Fibroblast of skin of back (primary cell): Measurements from ENCODE around the gene AUP1.

ENCODE experiments used
- DNase-seq: peaks from one replicate; pipeline ENCODE4 v3.0.0-alpha.2; 2013

Gene AUP1

GRCh38 chr2:74535440-74535965 is 6.0 kb upstream of the AUP1 start:
- DNase-seq = no peak

GRCh38 chr2:74534411-74534810 is 4.9 kb upstream of the AUP1 start:
- no peak for DNase-seq

- no peak for DNase-seq
Observed at GRCh38 chr2:74533464-74533863, 4.0 kb upstream of the AUP1 start.

DNA sequence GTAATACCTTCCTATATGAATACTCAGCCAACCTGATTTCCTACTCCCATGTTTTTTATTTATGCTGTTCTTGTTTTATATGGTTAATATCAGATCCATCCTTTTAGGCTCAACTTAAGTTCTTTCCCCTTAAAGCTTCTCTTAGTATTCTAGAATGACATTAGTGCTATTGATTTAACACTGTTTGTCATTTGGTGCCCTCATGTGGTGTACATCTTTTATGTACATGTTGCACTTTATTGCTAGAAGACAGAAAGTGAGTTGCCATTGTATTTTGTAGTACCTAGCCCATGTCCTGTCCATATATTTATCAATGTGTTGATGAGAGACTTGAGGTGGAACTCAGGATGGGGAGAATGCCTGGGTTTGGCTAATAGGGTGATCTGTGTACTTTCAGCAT is 2.7 kb upstream of the AUP1 start:
- peak; percentile 48 for DNase-seq

GRCh38 chr2:74531666-74532065 is 2.2 kb upstream of the AUP1 start:
- no peak for DNase-seq

- no peak for DNase-seq
Observed at GRCh38 chr2:74530239-74531187, 1.0 kb upstream of the AUP1 start.

- DNase-seq = no peak
Observed at GRCh38 chr2:74528600-74529356, 728 bp downstream of the AUP1 start.

- no peak for DNase-seq
Observed at GRCh38 chr2:74527741-74528140, 1.8 kb downstream of the AUP1 start.

GRCh38 chr2:74526649-74527230 is 2.8 kb downstream of the AUP1 start:
- no peak for DNase-seq

- DNase-seq = peak; percentile 39
Observed at GRCh38 chr2:74525717-74526648, 3.5 kb downstream of the AUP1 start, which contains the start of gene DQX1. DQX1 (minus strand) TSS chr2:74526231; CDS start chr2:74525729, 502 bp downstream.

- DNase-seq = no peak
Observed at GRCh38 chr2:74524955-74525716, 4.4 kb downstream of the AUP1 start.

GRCh38 chr2:74524005-74524404 is 5.5 kb downstream of the AUP1 start:
- no peak for DNase-seq

DNA sequence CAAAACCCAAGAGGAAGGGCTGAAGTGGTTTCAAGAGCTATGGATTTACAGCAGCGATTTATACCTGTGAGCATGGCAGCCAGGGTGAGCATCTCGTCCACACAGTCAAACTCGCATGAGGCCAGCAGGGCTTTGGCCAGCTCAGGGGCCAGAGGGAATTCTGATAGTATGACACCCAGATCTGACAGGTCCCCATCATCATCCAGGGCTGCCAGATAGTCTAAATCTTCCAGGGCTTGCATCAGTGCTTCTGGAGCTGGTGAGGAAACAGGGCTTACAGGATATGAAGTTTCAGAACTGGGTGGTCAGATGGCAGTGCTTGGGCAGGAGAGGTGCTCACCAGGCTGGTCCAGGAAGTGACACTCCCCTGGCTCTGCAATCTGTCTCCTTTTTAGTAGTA is 7.0 kb downstream of the AUP1 start:
- no peak for DNase-seq

DNA sequence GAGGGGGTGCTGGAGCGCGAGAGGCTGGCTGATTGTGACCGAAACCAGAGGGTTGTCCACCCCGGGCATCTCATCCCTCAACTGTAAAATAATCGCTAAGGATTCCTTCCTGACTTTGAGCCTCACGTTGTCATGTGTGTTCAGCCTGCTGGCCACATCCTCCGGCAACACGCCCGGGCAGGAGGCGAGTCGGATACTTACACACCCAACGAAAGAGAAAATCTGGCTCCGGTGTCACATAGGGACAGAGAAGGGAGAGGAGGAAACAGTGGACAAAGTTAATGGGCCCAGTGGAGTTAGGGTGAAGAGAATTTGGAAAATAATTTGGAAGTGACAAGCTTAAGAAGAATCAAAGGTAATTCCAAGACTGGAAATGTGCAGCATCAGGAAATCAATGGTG is 12.9 kb downstream of the AUP1 start:
- DNase-seq = no peak

DNA sequence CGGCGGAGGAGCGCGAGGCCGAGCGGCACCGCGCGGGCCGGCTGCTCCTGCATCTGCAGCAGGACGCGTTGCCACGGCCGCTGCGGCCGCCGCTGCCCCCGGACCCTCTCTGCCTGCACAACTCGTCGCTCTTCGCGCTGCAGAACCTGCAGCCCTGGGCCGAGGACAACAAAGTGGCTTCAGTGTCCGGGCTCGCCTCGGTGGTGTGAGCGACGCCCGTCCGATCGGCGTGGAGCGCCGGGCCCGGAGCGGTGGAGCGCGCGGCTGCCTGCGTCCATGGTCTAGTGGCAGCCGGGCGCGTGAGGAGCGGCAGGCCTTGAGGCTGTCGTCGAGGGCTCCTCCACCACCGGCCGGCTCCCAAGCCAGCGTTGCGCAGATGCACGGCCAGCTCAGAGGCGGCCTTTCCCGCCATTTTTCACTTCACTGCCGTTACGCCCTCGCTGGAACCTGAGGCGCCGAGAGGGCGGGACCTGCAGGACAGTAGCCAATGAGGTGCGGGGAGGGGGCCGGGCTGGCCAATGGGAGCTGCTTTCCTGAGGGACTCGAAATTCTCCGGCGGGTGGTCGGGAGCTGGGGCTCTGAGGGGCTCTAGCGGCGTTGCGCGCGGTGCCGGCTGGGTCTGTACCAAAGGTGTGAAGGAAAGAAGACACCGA is 13.4 kb downstream of the AUP1 start:
- DNase-seq = peak; percentile 51

- DNase-seq = no peak
Observed at GRCh38 chr2:74515271-74515980, 14.1 kb downstream of the AUP1 start.

DNA sequence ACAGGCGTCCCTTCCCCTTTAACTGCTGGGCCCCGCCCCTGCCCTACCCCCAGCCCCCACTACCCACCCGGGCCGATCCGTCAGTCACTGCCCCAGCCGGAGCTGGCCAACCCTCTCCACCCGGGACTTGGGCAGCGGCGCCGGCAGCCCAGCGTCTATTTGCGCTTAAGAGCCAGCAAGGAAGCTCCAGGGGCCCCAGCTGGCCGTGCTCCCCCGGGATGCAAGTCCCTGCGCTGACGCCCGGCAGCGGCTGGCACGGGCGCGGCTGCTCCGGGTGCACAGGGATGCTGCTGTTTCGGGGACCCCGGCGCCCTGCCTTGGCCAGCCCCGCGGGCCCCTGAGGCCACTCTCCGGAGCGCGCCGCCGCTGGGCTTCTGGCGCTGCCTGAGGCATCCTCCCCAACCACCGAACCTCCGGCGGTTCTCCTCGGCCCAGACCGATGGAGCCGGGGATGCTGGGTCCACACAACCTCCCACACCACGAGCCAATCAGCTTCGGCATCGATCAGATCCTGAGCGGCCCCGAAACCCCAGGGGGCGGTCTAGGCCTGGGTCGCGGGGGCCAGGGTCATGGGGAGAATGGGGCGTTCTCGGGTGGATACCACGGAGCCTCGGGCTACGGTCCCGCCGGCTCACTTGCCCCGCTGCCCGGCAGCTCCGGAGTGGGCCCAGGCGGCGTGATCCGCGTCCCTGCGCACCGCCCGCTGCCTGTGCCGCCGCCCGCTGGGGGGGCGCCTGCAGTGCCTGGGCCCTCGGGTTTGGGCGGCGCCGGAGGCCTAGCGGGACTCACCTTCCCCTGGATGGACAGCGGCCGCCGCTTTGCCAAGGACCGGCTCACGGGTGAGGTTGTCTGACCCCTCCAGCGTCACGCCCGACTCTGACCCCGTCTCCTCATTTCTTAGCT is 14.9 kb downstream of the AUP1 start, which contains the start of gene TLX2:
TSS of gene TLX2 (plus strand) at position 83 of the 903 bp plus-strand sequence. CDS start at position 440, 357 bp downstream.
- DNase-seq = no peak

GRCh38 chr2:74513605-74514367 is 15.7 kb downstream of the AUP1 start:
- no peak for DNase-seq
